ENCODE data around the gene EFNA1.
"Not testable (repeated sequence)": the region's sequence is repeated elsewhere in the genome, so short reads cannot be mapped to it uniquely, and the experiment has no call there.

The EFNA1 gene

GRCh38 chr1:155145491-155145890, 17.8 kb downstream of the EFNA1 start:
- no peak for DNase-seq (ENCODE audit: low spot score)

- not testable (repeated sequence) for DNase-seq (ENCODE audit: low spot score)
Measured at GRCh38 chr1:155155996-155156643, 28.4 kb downstream of the EFNA1 start.

- DNase-seq (ENCODE audit: low spot score) = no peak
Measured at GRCh38 chr1:155158991-155159390, 31.3 kb downstream of the EFNA1 start.

- no peak for DNase-seq (ENCODE audit: low spot score)
Measured at GRCh38 chr1:155160128-155160527, 32.5 kb downstream of the EFNA1 start.

- not testable (repeated sequence) for DNase-seq (ENCODE audit: low spot score)
Measured at GRCh38 chr1:155162631-155163030, 35.0 kb downstream of the EFNA1 start.

- DNase-seq (ENCODE audit: low spot score) = not testable (repeated sequence)
Measured at GRCh38 chr1:155163785-155164184, 36.1 kb downstream of the EFNA1 start.

GRCh38 chr1:155164625-155165024, 36.9 kb downstream of the EFNA1 start:
- DNase-seq (ENCODE audit: low spot score) = not testable (repeated sequence)

GRCh38 chr1:155166051-155166470, 38.4 kb downstream of the EFNA1 start:
- DNase-seq (ENCODE audit: low spot score) = no peak

- DNase-seq (ENCODE audit: low spot score) = no peak
Measured at GRCh38 chr1:155166471-155167165, 38.9 kb downstream of the EFNA1 start.

GRCh38 chr1:155167166-155168104, 39.8 kb downstream of the EFNA1 start:
- DNase-seq (ENCODE audit: low spot score) = peak; percentile 79

- not testable (repeated sequence) for DNase-seq (ENCODE audit: low spot score)
Measured at GRCh38 chr1:155168105-155168445, 40.4 kb downstream of the EFNA1 start.

- no peak for DNase-seq (ENCODE audit: low spot score)
Measured at GRCh38 chr1:155168456-155169210, 41.0 kb downstream of the EFNA1 start.

GRCh38 chr1:155169541-155169940, 41.9 kb downstream of the EFNA1 start:
- DNase-seq (ENCODE audit: low spot score) = no peak

GRCh38 chr1:155170101-155170785, 42.6 kb downstream of the EFNA1 start:
- no peak for DNase-seq (ENCODE audit: low spot score)

- DNase-seq (ENCODE audit: low spot score) = no peak
Measured at GRCh38 chr1:155170806-155171205, 43.1 kb downstream of the EFNA1 start.

- DNase-seq (ENCODE audit: low spot score) = no peak
Measured at GRCh38 chr1:155171836-155172731, 44.4 kb downstream of the EFNA1 start.

GRCh38 chr1:155172732-155173477, 45.2 kb downstream of the EFNA1 start, which contains the start of gene KRTCAP2:
Gene KRTCAP2, minus strand, starts transcription at chr1:155173304. Its CDS starts 80 bp downstream, at chr1:155173224.
- peak; percentile 100 for DNase-seq (ENCODE audit: low spot score)

- DNase-seq (ENCODE audit: low spot score) = peak; percentile 71
Measured at GRCh38 chr1:155173478-155174323, 46.0 kb downstream of the EFNA1 start, which contains the start of gene TRIM46. Gene TRIM46, plus strand, starts transcription at chr1:155173849. Its CDS starts 118 bp downstream, at chr1:155173967.
